GM23338 (cell line): ENCODE results near the gene SMIM44. TPM values are rescaled to one million over a fixed set of nuclear protein-coding genes. Genes with fewer than 3 reads are reported as not detected.

Experiments
- ATAC-seq: fragments of 200-7000 bp; cut with Tn5 transposase; 3 replicates; pipeline ENCODE4 v1.9.1; 2020
- DNase-seq: peaks from one replicate; pipeline ENCODE4 v3.0.0-alpha.2; 2015; ENCODE audit warnings: low spot score
- H2AFZ ChIP-seq: fragments of 200-600 bp; sonication (generic); 2 replicates; pipeline ENCODE4 v1.8.0; 2016; ENCODE audit warnings: antibody characterized with exemption, mild to moderate bottlenecking, moderate library complexity
- H3F3A ChIP-seq: fragments of 200-600 bp; sonication (generic); replicated peaks from 2 replicates; pipeline ENCODE4 v1.8.0; 2017; ENCODE audit warnings: antibody characterized with exemption, mixed run types, low read depth
- H3K27ac ChIP-seq: fragments of 200-600 bp; sonication (generic); 2 replicates; pipeline ENCODE4 v1.6.1; 2016; ENCODE audit warnings: low read depth
- H3K27me3 ChIP-seq: fragments of 200-600 bp; sonication (generic); 2 replicates; pipeline ENCODE4 v1.8.0; 2016; ENCODE audit warnings: mild to moderate bottlenecking, mixed run types, moderate library complexity; ENCODE audit not compliant: insufficient read depth
- H3K36me3 ChIP-seq: fragments of 200-600 bp; sonication (generic); 2 replicates; pipeline ENCODE4 v1.8.0; 2016; ENCODE audit warnings: mild to moderate bottlenecking; ENCODE audit not compliant: insufficient read depth
- H3K4me1 ChIP-seq: fragments of 200-600 bp; sonication (generic); 2 replicates; pipeline ENCODE4 v1.8.0; 2016; ENCODE audit warnings: mild to moderate bottlenecking, moderate library complexity; ENCODE audit not compliant: insufficient read depth
- H3K4me2 ChIP-seq: fragments of 200-600 bp; sonication (generic); 2 replicates; pipeline ENCODE4 v1.7.1; 2017; ENCODE audit warnings: mixed run types
- H3K4me3 ChIP-seq: fragments of 200-600 bp; sonication (generic); 2 replicates; pipeline ENCODE4 v1.6.1; 2016; ENCODE audit warnings: mixed run types
- H3K79me2 ChIP-seq: fragments of 200-600 bp; sonication (generic); replicated peaks from 2 replicates; pipeline ENCODE4 v1.8.0; 2017; ENCODE audit warnings: mild to moderate bottlenecking; ENCODE audit not compliant: insufficient read depth
- H3K9me2 ChIP-seq: fragments of 200-600 bp; sonication (generic); 2 replicates; pipeline ENCODE4 v1.8.0; 2017; ENCODE audit not compliant: insufficient read depth
- H4K20me1 ChIP-seq: fragments of 200-600 bp; sonication (generic); replicated peaks from 2 replicates; pipeline ENCODE4 v1.8.0; 2017; ENCODE audit warnings: mild to moderate bottlenecking; ENCODE audit not compliant: insufficient read depth
- H3K27ac Mint-ChIP-seq: 2 replicates; pipeline ENCODE4 v1.8.0; 2020; ENCODE audit warnings: inconsistent platforms, mild to moderate bottlenecking, moderate library complexity, mixed read lengths
- H3K27me3 Mint-ChIP-seq: 3 replicates; pipeline ENCODE4 v1.8.0; 2022; ENCODE audit warnings: low read depth, mild to moderate bottlenecking, moderate library complexity, mixed read lengths, inconsistent platforms; ENCODE audit not compliant: insufficient read depth, poor library complexity
- H3K36me3 Mint-ChIP-seq: 3 replicates; pipeline ENCODE4 v1.8.0; 2021; ENCODE audit warnings: low read depth, mild to moderate bottlenecking, inconsistent platforms, moderate library complexity, mixed read lengths
- H3K4me1 Mint-ChIP-seq: 3 replicates; pipeline ENCODE4 v1.8.0; 2020; ENCODE audit warnings: mild to moderate bottlenecking, inconsistent platforms, mixed read lengths
- H3K4me3 Mint-ChIP-seq: 3 replicates; pipeline ENCODE4 v1.8.0; 2021; ENCODE audit warnings: moderate library complexity, mild to moderate bottlenecking, inconsistent platforms, mixed read lengths
- H3K9me3 Mint-ChIP-seq: 3 replicates; pipeline ENCODE4 v1.8.0; 2020; ENCODE audit warnings: moderate library complexity, mild to moderate bottlenecking, inconsistent platforms, mixed read lengths
- CREB1 ChIP-seq: fragments of 250-450 bp; sonication (Bioruptor Pico); IDR thresholded peaks from 2 replicates; pipeline ENCODE4 v1.5.0; 2020; ENCODE audit warnings: low read depth, mild to moderate bottlenecking, moderate library complexity
- CTCF ChIP-seq, 2 experiments: fragments of 200-600 bp in 1 of 2; sonication (generic) in 1 of 2; conservative IDR thresholded peaks; 2 replicates each; pipeline versions ENCODE4 v1.5.1 to v1.6.1; 2016 to 2017; ENCODE audit warnings: antibody characterized with exemption in 2 of 2, low read depth in 2 of 2, mild to moderate bottlenecking in 2 of 2, moderate library complexity in 1 of 2
- EZH2 ChIP-seq: fragments of 200-600 bp; sonication (generic); IDR thresholded peaks from one replicate; pipeline ENCODE4 v1.8.0; 2017; ENCODE audit warnings: antibody characterized with exemption, mild to moderate bottlenecking, low read depth; ENCODE audit not compliant: unreplicated experiment
- EZH2phosphoT487 ChIP-seq: fragments of 200-600 bp; sonication (generic); IDR thresholded peaks from one replicate; pipeline ENCODE4 v1.8.1; 2018; ENCODE audit warnings: antibody characterized with exemption; ENCODE audit not compliant: unreplicated experiment
- JUNB ChIP-seq: IDR thresholded peaks from one replicate; pipeline ENCODE4 v1.6.1; 2016; ENCODE audit warnings: antibody characterized with exemption; ENCODE audit not compliant: unreplicated experiment
- NANOG ChIP-seq: IDR thresholded peaks from 2 replicates; pipeline ENCODE4 v1.6.1; 2016; ENCODE audit warnings: antibody characterized with exemption, borderline replicate concordance
- POLR2AphosphoS5 ChIP-seq: IDR thresholded peaks from 2 replicates; pipeline ENCODE4 v1.6.1; 2016; ENCODE audit warnings: antibody characterized with exemption, low read depth
- REST ChIP-seq: IDR thresholded peaks from one replicate; pipeline ENCODE4 v1.6.1; 2018; ENCODE audit warnings: antibody characterized with exemption; ENCODE audit not compliant: unreplicated experiment
- STAT1 ChIP-seq: IDR thresholded peaks from one replicate; pipeline ENCODE4 v1.6.1; 2016; ENCODE audit warnings: antibody characterized with exemption; ENCODE audit not compliant: unreplicated experiment
- ZNF331 ChIP-seq: fragments of 250-450 bp; sonication (Bioruptor Pico); IDR thresholded peaks from 2 replicates; pipeline ENCODE4 v1.5.0; 2020; ENCODE audit warnings: low read depth, mild to moderate bottlenecking, moderate library complexity
- polyA plus RNA-seq: library from polyadenylated mRNA; unstranded; fragments of >200 nt; fragmentation: Nextera tagmentation; extraction: Ambion mirVana; gene quantifications from 2 replicates; pipeline ENCODE4 v1.2.1, GENCODE V29; 2016
- total RNA-seq: library from RNA; depleted of rRNA; stranded (reverse); fragments of >200 nt; shearing (Covaris generic); gene quantifications from 2 replicates; pipeline ENCODE4 v1.2.3, GENCODE V29; 2014

The SMIM44 gene
- total and polyA plus RNA-seq, 2 experiments from 2014 or later = not detected

- Mint-ChIP-seq H3K9me3 (no peaks in the 10 kb centered on the region; the same call in 2 of the 3 replicates), H3K27ac (no peak overlapping the region), H3K27me3 (peaks cover 19% of the 10 kb centered on the region), H3K4me1 (peaks cover 26% of the 10 kb centered on the region), H3K36me3 (peaks cover 11% of the 10 kb centered on the region; the same call in 2 of the 3 replicates), H3K4me3 (no peak overlapping the region)
- H3K27ac ChIP-seq = no peak overlapping the region
- no peaks in the 10 kb centered on the region for H3K9me2 ChIP-seq
- H3F3A ChIP-seq = no peaks in the 10 kb centered on the region
- H3K36me3 ChIP-seq = no peaks in the 10 kb centered on the region
- no peaks in the 10 kb centered on the region for H3K27me3 ChIP-seq
- ATAC-seq (no peak), DNase-seq (no peak)
- H3K79me2 ChIP-seq = peaks cover 74% of the 10 kb centered on the region
- H3K4me1 ChIP-seq = peaks cover 12% of the 10 kb centered on the region
- H3K4me3 ChIP-seq = no peak overlapping the region
- TF ChIP-seq CTCF (conservative IDR thresholded peaks at IDR 0.05; ENCODE audit: low read depth in 2 of 2) = peak in 1 of 2 experiments; percentile 35; a peak in 2 of 4 replicates
- no peak for TF ChIP-seq EZH2phosphoT487
- TF ChIP-seq POLR2AphosphoS5 = no peak
- TF ChIP-seq EZH2 = no peak
- no peak overlapping the region for H3K4me2 ChIP-seq
- H2AFZ ChIP-seq = no peak overlapping the region
- peaks cover 7% of the 10 kb centered on the region; the same call in 1 of the 2 replicates for H4K20me1 ChIP-seq
Measured at GRCh38 chr19:3512562-3513228, 29.5 kb upstream of the SMIM44 start.

- Histone ChIP-seq H2AFZ (no peak overlapping the region), H3K4me1 (peaks cover 15% of the 10 kb centered on the region), H3K27ac (no peak overlapping the region), H3K9me2 (no peaks in the 10 kb centered on the region), H3K4me3 (no peak overlapping the region), H4K20me1 (peaks cover 7% of the 10 kb centered on the region; the same call in 1 of the 2 replicates), H3K36me3 (no peaks in the 10 kb centered on the region), H3K79me2 (peaks cover 65% of the 10 kb centered on the region), H3K4me2 (no peak overlapping the region), H3F3A (no peaks in the 10 kb centered on the region), H3K27me3 (no peaks in the 10 kb centered on the region)
- DNase-seq = no peak
- H3K27ac Mint-ChIP-seq = no peak overlapping the region
- H3K4me1 Mint-ChIP-seq = peaks cover 22% of the 10 kb centered on the region
- peaks cover 26% of the 10 kb centered on the region for H3K27me3 Mint-ChIP-seq
- peaks cover 11% of the 10 kb centered on the region; the same call in 2 of the 3 replicates for H3K36me3 Mint-ChIP-seq
- no peaks in the 10 kb centered on the region; the same call in 2 of the 3 replicates for H3K9me3 Mint-ChIP-seq
- no peak for ATAC-seq
- no peak overlapping the region for H3K4me3 Mint-ChIP-seq
- no peak for TF ChIP-seq POLR2AphosphoS5
- no peak for TF ChIP-seq EZH2phosphoT487
- TF ChIP-seq JUNB = no peak
- no peak for TF ChIP-seq EZH2
- no peak for TF ChIP-seq REST
- no peak for TF ChIP-seq ZNF331
- TF ChIP-seq NANOG = no peak
- TF ChIP-seq STAT1 = no peak
- TF ChIP-seq CTCF (conservative IDR thresholded peaks at IDR 0.05; ENCODE audit: low read depth in 2 of 2) = no peak
- TF ChIP-seq CREB1 (CRISPR knock-in tag) = no peak
Measured at GRCh38 chr19:3511506-3512251, 28.4 kb upstream of the SMIM44 start.
